ENCODE results near the gene NT5M.

GRCh38 chr17:17372856-17373520, 69.8 kb downstream of the NT5M start:
- TF ChIP-seq CTCF (IDR thresholded peaks at IDR 0.05 in 8 of 11, conservative IDR thresholded peaks at IDR 0.05 in 3 of 11) (no peak), POLR2A (IDR thresholded peaks at IDR 0.05) (no peak), POLR2AphosphoS5 (IDR thresholded peaks at IDR 0.05) (no peak)

Measured in spleen (tissue), 7 donors.